Prostate gland (tissue), 2 donors: Measurements from ENCODE around the gene FMNL2.

Experiments used
- POLR2A ChIP-seq: fragments of 450-650 bp; IDR thresholded peaks from one replicate; pipeline ENCODE4 v1.6.1; 2016; ENCODE audit warnings: antibody characterized with exemption, mild to moderate bottlenecking
- POLR2AphosphoS5 ChIP-seq: sonication (generic); formaldehyde crosslinking; IDR thresholded peaks from one replicate; pipeline ENCODE4 v1.6.1; 2017; ENCODE audit warnings: antibody characterized with exemption
- TF ChIP-seq, protein P1 (sequence below), 4 experiments: fragments of 200-600 bp in 2 of 4; fragments of 450-650 bp in 2 of 4; sonication (generic) in 2 of 4; IDR thresholded peaks; 1 replicate in 3 of 4; 2 replicates in 1 of 4; pipeline ENCODE4 v1.5.1; 2016 to 2019; ENCODE audit warnings: antibody characterized with exemption in 4 of 4, mild to moderate bottlenecking in 2 of 4, moderate library complexity in 2 of 4

DNA sequence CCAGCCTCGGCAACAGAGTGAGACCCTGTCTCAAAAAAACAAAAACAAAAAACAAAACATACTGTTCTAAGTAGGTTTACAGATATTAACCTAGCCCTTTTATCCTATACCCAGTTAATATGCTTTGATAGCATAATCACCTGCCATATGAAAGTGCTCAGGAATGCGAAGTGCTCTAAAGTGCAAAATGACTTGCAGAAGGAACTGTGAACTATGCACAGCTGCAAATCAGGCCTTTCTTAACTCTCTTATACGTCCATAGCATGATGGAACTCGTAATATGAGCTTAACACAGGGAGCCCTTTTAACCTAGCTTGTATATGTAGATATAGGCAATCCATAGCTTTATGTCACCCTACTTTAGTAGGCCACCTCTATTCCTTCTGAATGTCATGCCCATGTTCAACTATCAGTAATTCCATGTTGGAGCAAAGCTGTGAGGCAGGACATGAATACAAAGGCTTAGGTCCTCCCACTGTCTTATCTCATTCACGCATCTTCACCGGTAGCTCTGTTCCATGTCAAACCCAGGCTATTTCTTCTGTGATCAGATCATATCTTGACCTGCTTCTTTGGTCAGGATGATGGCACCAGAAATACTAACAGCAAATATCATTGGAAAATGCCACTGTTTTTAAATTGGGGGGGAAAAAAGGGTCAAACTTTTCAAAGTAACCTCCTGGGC is 309.4 kb downstream of the FMNL2 start:
- TF ChIP-seq, protein P1, sequence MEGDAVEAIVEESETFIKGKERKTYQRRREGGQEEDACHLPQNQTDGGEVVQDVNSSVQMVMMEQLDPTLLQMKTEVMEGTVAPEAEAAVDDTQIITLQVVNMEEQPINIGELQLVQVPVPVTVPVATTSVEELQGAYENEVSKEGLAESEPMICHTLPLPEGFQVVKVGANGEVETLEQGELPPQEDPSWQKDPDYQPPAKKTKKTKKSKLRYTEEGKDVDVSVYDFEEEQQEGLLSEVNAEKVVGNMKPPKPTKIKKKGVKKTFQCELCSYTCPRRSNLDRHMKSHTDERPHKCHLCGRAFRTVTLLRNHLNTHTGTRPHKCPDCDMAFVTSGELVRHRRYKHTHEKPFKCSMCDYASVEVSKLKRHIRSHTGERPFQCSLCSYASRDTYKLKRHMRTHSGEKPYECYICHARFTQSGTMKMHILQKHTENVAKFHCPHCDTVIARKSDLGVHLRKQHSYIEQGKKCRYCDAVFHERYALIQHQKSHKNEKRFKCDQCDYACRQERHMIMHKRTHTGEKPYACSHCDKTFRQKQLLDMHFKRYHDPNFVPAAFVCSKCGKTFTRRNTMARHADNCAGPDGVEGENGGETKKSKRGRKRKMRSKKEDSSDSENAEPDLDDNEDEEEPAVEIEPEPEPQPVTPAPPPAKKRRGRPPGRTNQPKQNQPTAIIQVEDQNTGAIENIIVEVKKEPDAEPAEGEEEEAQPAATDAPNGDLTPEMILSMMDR (IDR thresholded peaks at IDR 0.05) = no peak
- no peak for TF ChIP-seq POLR2A
- no peak for TF ChIP-seq POLR2AphosphoS5
